NCI-H2107 treated with DMSO at 0.1 percent for 48 hours (cell line): Measurements from ENCODE around the gene GAS7.

Experiments
- DNase-seq: peaks from one replicate; lab custom pipeline; 2025; ENCODE audit not compliant: unreplicated experiment; lab: John Stamatoyannopoulos, UW

The GAS7 gene

DNA sequence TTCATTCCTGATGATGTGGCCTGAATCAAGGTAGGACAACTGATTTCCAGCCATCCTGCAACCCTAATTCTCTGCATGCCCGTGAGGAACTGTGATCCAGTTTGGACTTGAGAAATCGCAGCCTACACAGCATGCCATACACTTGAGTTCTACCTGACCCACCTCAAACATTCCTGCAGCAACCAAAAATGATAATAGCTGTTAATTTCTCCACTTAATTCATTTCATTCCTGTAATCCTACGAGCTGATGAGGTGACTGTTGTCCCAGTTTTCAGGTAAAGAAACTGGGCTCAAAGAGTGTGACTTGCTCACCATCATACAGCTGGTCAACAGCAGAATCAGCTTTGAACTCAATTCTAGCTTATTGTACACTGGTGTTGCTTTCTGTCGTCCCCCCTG lies 2.2 kb upstream of the GAS7 start:
- DNase-seq = no peak

DNA sequence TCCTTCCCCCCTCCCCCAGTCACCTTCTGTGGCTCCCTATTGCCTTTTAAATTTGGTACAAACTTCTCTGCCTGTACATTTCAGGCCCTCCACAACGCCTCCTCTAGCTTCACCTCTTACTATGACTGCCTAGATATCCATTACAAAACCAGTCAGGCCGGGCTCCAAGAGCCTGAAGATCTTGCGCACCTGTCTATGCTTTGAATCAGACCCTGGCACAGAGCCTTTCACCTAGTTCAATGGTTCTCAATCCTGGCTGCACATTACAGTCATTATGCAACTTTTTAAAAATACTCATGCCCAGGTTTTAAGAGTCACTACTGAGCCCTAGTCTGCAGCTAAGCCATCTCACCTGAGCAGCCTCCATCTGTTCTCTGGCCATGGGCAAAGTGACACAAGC lies 1.6 kb upstream of the GAS7 start:
- DNase-seq = no peak

DNA sequence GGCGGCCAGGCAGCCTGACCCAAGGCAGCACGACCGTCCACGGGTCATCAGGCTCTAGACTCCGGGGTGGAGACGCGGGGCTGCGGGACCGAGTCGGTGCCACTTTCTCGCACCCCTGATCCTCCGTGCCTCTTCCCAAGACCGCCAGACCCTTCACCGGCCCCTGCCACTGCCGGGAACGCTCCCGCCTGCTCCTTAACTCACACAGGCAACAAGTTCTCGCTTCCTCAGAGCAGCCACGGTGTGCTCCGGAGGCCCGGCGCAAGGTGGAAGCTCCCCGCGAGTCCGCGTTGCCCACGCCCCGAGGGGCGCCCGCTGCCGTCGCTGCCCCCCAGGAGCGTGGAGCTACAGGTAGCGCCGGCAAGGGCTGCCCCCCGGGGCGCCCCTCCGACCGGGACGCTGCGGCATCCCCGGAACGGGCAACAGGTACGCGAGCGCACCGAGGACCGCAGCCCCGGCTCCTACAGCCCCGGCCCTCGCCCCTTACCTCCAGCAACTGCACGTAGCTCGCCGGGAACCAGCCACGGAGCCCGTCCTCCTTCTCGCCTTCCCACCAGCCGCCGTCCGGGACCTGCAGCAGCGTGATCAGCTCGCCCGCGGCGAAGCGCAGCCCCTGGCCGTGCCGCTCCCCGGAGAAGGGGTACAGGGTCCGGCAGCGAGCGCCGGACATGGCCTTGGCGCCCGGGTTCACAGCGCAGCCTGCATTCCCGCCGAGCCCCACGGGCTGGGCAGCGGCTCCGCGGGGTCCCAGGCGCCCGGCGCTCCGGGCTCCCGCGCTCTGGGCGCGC lies 491 bp downstream of the GAS7 start:
- DNase-seq = no peak

DNA sequence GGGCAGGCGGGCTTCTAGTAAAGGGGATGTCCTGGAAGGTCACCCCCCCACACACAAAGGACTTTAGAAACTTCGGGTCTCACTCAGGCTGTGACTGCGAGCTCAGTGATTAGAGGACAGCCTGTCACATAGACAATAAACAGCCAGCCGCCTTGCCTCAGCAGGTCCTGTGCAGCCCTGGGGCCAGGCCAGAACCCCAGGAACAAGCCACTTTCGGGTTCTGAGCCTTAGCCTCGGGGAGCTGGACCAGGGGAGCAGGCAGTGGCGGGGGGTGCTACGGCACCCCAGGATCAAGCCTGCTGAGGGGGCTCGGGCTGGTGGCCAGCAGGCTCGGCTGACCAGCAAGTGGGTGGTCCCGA lies 1.1 kb downstream of the GAS7 start:
- DNase-seq = no peak

DNA sequence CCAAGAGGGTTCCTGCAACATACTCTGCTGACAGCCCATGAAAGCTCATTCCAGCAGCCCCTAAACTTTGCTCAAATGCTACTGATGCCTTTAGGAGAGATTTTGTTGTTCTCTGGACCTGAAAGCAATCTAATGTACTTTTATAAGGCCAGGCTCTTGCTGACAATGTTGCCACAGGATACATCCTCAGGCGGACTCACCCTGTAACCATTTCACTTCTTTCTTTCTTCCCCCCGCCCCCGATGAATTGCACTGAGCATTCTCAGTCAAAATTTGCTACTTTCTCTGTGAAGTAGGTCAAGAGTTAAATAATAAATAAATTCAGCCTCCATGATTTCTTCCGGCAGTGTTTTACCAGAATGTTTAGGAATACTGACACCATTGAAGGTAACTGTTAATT lies 1.5 kb downstream of the GAS7 start:
- no peak for DNase-seq

DNA sequence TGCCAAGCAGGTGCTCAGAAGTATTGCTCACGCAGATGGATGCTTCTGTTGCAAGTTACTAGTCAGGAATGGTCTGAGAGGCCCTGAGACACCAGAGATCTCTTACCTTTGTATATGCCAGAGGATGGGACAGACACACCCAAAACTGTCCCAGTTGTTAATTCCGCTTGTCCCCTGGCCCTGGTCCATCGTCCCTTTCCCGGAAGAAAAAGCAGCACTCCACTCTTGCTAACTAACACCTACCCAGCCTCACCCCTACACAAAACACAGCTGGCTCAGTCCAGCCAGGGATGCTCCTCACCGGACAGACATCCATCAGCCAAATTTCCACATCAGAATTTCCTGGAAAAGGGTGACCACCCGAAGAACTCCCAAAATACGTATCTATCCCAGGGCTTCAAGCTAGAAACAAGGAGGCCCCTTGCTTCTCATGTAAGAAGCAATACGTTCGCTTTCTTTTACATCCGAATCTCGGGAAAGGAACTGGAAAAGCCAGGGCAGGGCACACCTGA lies 2.0 kb downstream of the GAS7 start:
- no peak for DNase-seq

DNA sequence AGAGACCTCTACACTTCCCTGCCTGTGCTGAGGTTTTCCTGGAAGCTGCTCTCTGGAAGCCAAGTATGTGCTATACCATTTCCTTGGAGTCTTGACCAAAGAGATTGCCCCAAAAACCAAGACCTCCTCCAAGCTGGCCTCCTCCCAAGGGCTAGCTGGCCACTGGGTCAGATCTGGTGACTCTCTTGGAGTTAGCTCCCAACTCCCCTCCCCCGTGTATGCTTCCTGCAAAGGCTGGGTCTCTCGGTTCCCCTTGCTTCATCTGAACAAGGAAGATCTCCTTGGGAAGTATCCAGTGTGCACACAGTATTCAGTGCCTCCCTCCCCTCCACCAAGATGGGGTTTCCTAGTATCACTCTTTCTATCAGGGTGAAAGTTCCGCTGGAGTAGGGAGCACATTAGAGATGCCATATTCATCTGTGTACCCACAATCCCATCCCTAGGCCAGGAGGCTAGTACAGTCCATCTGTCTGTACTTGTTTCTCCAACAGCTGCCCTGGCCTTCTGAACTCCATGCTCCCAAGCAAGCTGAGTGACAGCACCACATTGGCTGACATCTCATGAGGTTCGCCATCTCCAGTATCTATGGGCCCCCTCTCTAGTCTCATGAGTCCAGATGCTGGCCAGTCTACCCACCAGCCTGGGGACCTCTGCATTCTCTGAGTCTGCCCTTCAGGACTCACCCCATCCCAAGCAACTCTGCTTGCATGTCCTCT lies 3.2 kb downstream of the GAS7 start:
- no peak for DNase-seq

DNA sequence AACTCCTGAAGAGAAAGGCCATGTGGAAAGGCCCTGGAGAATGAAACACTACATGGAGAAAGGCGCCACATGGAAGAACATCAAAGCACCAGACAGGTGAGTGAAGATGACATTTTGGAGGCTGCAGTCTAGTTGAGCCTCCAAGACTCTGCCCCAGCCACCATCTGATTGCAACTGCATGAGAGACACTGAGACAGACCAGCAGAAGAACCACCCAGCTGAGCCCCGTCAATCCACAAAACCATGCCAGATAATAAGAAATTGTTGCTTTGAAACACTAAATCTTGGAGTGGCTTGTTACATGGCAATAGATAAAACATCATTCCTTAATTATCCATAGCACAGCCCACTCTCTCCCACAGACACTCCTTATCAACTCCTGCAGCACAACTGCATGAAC lies 4.8 kb downstream of the GAS7 start:
- no peak for DNase-seq

DNA sequence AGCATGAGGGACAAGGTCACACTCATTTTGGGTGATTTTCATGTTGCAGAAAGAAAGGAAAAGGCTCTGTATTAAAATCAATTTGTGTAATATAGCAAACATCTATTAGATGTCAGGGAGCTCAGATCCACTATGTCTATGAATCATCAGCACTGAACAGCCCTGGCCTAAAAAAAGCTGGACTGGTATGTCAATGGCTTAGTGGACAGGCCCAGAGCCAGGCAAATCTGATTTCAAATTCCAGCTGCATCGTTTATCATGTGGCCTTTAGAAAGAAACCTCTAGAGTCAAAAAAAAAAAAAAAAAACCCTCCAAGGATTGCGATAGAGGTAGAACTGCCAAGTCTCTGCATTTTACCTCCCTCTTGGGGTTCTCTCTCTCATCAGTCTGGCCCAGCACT lies 5.4 kb downstream of the GAS7 start:
- no peak for DNase-seq

DNA sequence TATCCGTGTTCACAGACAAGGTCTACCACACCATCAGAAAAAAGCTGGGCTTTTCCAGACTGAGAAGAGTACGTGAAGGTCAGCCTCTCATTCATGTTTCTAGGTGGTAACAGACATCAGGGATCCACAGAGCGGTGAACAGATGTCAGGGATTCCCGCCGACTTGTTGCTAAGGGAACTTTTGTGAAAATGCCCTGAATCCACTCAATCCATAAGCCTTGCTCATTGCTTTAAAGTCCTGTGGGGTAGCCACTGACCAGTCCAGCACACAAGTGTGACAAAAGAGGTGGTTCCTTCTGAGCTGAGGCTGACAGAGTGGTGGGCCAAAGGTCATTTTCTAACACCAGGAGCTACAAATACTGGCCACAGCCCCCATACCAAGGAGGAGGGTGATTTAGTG lies 5.9 kb downstream of the GAS7 start:
- DNase-seq = no peak

DNA sequence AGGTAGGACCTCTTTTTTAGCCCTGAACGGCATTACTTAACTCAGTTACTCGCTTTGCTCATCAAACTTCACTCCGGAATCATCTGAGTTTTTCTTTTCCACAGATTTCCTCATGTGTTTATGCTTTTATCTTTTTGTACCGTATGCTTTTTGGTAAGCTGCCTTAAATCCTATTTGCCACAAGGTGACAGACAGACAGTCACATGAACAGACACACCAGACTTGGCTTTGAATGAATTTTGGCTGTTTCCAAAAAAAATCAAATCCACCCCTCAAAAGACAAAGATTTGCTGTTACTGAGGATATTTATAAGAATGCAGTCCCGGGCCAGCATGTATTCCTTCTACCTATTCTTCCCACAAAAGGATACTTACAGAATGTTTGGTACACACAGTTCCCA lies 10.9 kb downstream of the GAS7 start:
- DNase-seq = no peak

DNA sequence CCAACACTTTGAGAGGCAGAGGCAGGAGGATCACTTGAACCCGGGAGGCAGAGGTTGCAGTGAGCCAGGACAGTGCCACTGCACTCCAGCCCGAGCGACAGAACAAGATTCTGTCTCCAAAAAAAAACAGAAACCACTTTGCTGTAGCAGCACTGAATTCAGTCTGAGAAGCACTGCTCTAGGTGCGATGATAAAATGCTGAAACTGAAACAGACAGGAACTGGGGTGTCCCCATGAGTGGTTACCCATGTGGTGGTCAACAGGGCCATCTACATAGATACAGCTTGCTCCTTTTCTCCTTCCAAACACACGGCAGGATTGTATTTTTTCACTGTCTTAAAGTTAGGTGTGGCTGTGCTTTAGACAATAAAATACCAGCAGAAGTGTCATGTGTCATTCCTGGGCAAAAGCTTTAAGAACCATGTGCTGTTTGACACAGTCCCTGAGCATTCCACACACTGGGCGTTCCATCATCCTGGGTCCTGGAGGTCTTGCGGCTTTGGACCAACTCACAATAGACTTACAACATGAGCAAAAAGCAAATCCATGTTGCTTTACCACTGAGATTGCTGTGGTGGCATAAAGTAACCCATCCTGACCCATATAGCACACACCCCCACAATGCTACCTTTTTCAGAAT lies 11.5 kb downstream of the GAS7 start:
- DNase-seq = no peak

DNA sequence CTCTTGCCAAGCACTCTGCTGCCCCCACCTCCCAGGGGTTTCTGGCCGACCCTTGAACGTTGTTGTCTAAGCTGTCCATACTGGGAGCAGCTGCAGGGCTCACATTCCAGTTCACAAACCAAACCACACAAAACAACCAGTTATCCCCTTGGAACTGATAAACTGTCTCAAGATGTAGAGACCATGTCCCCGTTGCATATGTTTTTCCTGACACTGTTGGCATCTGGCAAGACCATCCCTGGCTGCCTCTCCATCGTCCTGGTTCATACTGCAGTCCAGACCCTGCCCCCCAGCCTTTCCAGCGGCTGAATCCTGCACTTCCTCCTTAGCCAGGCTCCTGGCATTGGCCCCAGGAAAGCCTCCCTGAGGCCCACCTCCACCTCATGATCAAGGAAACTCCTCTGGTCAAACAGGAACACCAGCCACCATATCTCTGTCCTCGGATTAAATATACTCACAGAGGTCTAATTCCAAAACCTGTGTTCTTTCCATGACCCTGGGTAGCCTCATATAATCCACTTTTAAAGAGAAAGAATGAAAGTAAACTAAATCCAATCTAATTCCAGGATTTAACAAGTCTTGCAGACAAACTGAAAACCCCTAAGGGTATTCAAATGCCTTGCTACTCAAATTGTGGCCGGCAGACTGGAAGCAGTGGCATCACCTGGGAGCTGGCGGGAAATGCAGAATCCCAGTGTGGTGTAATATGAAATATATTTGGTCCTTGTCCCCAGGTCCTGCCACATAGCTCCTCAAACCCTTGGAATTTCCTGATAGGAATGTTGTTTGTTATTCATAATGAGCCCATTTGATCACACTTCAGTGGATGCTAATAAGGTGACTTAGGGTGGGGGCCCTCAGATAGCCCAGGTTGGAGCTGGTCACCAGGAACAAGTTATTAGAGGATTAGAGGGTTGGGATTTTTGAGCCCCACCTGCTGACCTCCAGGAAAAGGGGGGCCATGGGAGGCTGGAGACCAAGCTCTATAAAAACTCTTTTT lies 14.2 kb downstream of the GAS7 start:
- no peak for DNase-seq

DNA sequence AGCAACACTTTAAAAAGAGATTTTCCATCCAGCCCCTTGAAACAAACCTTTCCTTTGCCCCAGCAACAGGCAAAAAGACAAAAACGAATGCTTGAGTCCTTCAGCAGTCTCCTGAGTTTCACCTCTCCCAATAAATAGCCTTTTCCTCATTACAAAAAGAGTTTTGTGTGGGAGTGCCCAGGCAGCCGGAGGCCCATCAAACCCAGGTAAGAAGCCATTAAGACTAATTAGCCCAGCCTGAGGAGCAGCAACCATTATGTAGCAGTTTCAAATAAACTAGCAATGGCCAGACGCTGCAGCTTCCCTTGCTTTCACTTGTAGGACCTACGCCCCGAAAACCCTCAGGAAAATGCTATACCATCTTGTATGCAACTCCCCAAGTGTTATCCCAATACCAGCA lies 15.6 kb downstream of the GAS7 start:
- no peak for DNase-seq

DNA sequence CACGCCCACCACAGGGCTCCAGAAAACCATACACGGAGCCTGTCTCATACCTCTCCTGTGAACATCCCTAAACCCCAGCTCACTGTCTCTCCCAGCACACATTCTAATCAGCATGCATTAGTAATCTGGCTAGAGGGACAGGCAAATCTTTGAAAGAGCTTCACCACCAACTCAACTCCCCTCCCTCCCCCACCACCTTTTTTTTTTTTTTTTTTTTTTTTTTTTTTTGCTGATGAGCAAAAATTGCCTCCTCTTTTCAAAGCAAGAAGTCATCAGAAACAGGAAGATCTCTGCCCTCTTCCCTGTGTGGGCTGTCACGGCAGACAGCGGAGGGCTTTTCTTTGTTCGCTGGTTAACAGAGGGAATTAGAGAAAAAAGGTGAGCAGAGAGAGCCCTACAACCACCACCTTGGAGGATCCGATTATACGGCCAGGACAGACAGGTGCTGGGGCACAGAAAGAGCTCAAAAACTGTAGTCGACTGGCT lies 19.9 kb downstream of the GAS7 start:
- DNase-seq = no peak

DNA sequence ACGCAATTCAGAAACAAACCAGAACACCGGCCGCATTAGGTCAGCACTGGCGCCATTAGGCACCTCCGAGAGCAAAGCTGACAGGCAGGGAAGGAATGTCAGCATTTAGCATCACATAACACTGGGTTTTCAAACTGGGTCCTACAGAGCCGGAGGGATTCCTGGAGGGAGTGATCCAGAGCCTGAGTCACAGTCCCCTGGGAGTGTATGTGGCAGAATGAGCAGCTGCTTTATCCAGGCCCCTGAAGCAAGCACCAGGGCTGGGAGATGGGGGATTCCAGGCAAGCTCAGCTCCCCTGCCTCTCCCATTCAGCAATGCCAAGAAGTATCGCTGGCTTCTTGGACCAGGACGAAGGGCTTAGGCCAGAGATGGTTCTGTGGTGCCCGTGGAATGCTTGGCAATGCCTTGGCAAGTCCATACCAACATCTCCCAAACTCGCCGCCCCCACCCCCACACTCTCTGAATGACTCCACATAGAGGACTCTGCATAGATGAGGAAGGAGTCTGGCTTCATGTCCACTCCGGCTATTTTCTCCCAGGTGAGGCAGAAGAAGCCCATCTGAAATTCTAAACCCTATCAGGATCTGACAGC lies 20.4 kb downstream of the GAS7 start:
- DNase-seq = no peak

DNA sequence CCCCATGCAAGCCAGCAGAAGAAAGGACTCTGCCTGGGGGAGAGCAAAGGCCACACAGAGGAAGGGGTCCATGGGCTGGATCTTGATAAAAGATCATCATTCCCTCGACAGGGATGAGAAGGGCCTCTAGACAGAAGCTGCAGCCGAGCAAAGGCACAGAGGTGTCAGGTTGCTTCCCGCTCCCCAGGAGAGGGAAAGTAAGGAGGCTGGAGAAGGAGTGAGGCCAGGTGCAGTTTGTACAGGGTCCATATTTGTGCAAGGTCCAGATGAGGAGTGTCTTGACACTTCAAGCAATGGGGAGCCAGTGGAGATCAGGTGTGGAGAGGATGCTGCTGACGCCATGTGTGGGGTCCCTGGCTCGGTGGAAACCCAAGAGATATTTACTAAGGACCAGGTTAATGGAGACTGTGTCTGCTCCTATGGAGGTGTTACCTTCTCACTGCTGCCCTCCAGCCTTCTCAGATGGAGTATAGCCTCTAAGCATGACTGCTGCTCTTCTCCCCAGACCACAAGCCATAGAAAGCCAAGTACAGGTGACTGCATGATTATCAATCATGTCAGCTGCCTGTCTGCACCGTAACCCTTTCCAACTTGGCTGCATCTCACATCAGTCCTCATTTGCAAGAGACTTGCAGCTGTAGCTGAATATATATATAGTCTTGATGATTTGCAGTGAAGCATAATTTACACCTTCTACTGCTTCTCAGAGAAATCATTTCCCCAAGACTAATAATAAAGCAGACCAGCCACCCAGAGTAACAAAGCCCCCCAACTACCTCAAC lies 21.1 kb downstream of the GAS7 start:
- no peak for DNase-seq

DNA sequence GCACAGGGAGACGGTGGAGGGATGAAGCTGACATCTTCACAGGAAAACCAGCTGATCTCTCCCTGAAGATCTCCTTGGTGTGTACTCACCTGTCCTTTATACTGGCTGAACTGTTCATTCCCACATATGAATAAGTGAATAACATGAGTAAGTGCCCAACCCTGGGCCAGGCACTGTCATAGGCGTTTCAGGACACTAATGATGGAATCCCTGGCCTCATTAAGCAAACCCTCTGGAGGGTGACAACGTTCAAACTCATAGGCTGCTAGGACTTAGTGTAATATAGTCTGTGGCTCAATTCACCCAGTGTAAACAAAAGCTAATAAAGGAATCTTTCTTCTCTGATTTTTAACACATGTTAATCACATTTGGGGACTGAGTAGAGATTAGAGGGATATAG lies 24.5 kb downstream of the GAS7 start:
- no peak for DNase-seq

DNA sequence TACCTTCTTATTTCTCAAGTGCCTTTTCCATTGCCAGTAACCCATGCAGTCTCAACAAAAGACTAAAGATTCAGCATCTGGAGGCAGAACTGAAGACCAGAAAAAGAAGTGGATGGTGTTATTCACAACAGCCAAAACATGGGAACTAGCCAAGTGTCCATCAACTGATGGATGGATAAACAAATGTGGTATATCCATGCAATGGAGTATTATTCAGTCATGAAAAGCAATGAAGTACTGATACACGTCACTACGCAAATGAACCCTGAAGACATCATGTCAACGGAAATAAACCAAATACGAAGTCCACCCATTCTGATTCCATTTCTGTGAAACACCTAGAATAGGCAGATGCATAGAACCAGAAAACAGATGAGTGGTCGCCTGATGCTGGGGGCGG lies 25.6 kb downstream of the GAS7 start:
- no peak for DNase-seq
